ENCODE results near the gene ZNF274. TPM values are rescaled to one million over a fixed set of nuclear protein-coding genes. Genes with fewer than 3 reads are reported as not detected.
A peak's percentile ranks its signal among the peaks of the same experiment; 100 is the strongest.

ZNF274 gene
- total RNA-seq, 2 donors from 2014 or later = 26.4 to 32.6 TPM

DNA sequence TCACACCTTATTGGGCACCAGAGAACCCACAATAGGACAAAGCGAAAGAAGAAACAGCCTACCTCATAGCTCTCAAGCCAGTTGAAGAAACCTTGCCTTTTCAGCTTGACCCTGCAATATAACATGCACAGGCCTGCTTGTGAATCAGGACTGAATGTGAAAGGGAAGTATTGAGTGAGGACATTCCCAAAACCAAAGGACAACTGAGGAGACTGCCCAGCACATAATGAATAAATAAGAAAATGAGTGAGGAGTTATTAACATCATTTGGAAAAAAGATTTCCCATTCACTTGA, 30.2 kb downstream of the ZNF274 start:
- ATAC-seq (ENCODE audit: insufficient number of reproducible peaks, low FRiP score, low read depth) = no peak
- peaks cover 100% of the 10 kb centered on the region for H3K9me3 ChIP-seq
- H3K4me3 ChIP-seq = no peak overlapping the region
- no peak overlapping the region for H3K27ac ChIP-seq
- peaks cover 51% of the 10 kb centered on the region for H3K36me3 ChIP-seq
- H3K27me3 ChIP-seq (replicated peaks; ENCODE audit: insufficient read depth) = no peaks in the 10 kb centered on the region
- TF ChIP-seq, protein P1, sequence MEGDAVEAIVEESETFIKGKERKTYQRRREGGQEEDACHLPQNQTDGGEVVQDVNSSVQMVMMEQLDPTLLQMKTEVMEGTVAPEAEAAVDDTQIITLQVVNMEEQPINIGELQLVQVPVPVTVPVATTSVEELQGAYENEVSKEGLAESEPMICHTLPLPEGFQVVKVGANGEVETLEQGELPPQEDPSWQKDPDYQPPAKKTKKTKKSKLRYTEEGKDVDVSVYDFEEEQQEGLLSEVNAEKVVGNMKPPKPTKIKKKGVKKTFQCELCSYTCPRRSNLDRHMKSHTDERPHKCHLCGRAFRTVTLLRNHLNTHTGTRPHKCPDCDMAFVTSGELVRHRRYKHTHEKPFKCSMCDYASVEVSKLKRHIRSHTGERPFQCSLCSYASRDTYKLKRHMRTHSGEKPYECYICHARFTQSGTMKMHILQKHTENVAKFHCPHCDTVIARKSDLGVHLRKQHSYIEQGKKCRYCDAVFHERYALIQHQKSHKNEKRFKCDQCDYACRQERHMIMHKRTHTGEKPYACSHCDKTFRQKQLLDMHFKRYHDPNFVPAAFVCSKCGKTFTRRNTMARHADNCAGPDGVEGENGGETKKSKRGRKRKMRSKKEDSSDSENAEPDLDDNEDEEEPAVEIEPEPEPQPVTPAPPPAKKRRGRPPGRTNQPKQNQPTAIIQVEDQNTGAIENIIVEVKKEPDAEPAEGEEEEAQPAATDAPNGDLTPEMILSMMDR (IDR thresholded peaks at IDR 0.05) = no peak
- no peak for DNase-seq (ENCODE audit: low spot score)
- H3K4me1 ChIP-seq (ENCODE audit: control insufficient read depth in 1 of 2, low read depth in 2 of 2) = no peaks in the 10 kb centered on the region

DNA sequence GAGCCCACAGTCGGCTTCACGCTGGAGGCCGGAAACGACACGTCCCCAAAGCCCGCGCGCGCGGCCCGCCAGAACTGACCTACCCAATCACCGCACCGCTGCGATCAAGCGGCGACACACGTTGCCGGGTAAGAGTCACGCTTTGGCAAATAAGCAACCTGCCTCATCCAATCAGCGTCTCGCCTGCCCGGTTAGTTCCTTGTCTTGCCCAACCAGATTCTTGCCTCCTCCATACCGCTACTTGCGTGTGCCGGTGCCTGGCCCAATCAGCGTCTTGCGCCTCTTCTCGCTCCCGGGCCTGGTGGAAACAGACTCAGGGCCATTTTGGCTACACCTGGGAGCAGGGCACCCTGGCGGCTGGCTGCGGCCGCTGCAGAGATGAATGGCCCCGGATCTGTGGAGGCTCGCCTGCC, 34.2 kb downstream of the ZNF274 start:
- Histone ChIP-seq H3K36me3 (peaks cover 11% of the 10 kb centered on the region), H3K9me3 (peaks cover 75% of the 10 kb centered on the region), H3K27me3 (replicated peaks; ENCODE audit: insufficient read depth) (no peaks in the 10 kb centered on the region), H3K4me3 (no peak overlapping the region), H3K27ac (no peak overlapping the region), H3K4me1 (ENCODE audit: control insufficient read depth in 1 of 2, low read depth in 2 of 2) (no peaks in the 10 kb centered on the region)
- DNase-seq (ENCODE audit: low spot score) (no peak), ATAC-seq (ENCODE audit: insufficient number of reproducible peaks, low FRiP score, low read depth) (no peak)
- TF ChIP-seq, protein P1 (IDR thresholded peaks at IDR 0.05) = no peak

DNA sequence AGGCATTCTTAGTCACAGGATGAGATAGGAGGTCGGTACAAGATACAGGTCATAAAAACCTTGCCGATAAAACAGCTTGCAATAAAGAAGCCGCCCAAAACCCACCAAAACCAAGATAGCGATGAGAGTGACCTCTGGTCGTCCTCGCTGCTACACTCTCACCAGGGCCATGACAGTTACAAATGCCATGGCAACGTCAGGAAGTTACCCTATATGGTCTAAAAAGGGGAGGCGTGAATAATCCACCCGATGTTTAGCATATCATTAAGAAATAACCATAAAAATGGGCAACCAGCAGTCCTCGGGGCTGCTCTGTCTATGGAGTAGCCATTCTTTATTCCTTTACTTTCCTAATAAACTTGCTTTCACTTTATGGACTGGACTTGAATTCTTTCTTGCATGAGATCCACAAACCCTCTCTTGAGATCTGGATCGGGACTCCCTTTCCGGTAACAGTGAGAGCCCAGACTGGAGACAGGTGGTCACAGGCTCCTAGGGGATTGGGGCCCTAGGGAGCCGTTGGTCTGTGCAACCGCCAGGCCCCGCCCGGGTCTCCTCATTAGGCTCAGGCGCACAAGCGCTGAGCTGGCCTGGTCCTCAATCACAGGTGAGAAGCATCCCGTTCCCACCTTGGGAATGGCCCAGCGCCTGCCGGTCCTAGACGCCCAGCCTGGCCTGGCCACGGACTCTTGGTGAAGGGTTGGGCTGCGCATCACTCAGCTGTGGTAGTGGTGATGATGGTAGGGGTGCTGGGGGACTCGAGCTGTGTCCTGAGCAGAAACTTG, 34.9 kb downstream of the ZNF274 start:
- Histone ChIP-seq H3K27ac (no peak overlapping the region), H3K4me3 (no peak overlapping the region), H3K36me3 (peaks cover 4% of the 10 kb centered on the region), H3K27me3 (replicated peaks; ENCODE audit: insufficient read depth) (no peaks in the 10 kb centered on the region), H3K9me3 (peaks cover 69% of the 10 kb centered on the region), H3K4me1 (ENCODE audit: control insufficient read depth in 1 of 2, low read depth in 2 of 2) (no peaks in the 10 kb centered on the region)
- ATAC-seq (ENCODE audit: insufficient number of reproducible peaks, low FRiP score, low read depth) = no peak
- TF ChIP-seq, protein P1 (IDR thresholded peaks at IDR 0.05) = no peak
- no peak for DNase-seq (ENCODE audit: low spot score)

DNA sequence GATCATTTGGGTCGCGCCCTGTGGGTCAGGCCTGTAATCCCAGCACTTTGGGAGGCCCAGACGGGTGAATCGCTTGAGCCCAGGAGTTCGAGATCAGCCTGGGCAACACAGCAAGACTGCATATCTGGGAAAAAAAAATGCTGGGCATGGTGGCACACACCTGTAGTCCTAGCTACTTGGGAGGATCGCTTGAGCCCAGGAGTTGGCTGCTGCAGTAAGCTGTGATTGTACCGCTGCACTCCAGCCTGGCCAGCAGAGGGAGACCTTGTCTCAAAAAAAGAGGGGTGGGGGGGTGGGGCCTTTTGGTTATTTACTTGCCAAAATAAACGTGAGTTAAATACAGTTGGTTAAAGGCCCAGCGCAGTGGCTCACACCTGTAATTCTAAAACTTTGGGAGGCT, 36.0 kb downstream of the ZNF274 start:
- TF ChIP-seq, protein P1 (IDR thresholded peaks at IDR 0.05) = no peak
- no peak overlapping the region for H3K27ac ChIP-seq
- no peaks in the 10 kb centered on the region for H3K27me3 ChIP-seq (replicated peaks; ENCODE audit: insufficient read depth)
- H3K36me3 ChIP-seq = no peaks in the 10 kb centered on the region
- H3K4me1 ChIP-seq (ENCODE audit: control insufficient read depth in 1 of 2, low read depth in 2 of 2) = no peaks in the 10 kb centered on the region
- DNase-seq (ENCODE audit: low spot score) (no peak), ATAC-seq (ENCODE audit: insufficient number of reproducible peaks, low FRiP score, low read depth) (no peak)
- peaks cover 58% of the 10 kb centered on the region for H3K9me3 ChIP-seq
- H3K4me3 ChIP-seq = no peak overlapping the region

DNA sequence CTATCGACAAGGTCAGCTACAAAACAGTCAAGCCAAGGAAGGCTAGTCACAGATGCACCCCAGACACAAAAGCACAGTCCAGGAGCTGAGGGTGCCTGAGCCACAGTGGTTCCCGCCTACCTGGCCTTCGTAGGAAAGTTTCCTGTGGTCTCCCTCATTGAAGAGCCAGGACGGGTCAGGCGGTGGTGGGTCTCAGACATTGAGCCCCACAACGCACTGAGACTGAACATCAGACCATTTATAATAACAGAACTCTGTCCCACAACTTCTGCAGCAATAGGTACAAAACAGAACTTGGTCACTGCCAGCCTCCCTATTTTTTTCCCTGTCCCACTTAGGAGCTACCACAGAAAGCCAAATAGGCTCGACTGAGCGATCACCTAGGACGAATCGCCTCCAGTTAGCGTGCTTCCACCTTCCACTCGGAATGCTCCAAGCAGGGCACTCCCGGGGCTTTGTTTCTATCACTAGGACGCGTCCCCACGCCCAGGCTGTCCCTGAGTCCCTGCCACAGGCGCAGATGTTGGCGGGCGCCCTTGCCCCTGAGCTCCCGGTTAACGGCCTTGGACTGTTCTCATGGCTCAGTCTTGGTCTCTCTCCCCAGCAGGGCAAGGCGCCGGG, 45.2 kb downstream of the ZNF274 start:
- Histone ChIP-seq H3K4me3 (peak overlapping the region; percentile 71), H3K27me3 (replicated peaks; ENCODE audit: insufficient read depth) (no peaks in the 10 kb centered on the region), H3K4me1 (ENCODE audit: control insufficient read depth in 1 of 2, low read depth in 2 of 2) (peaks cover 9% of the 10 kb centered on the region in 2 donors), H3K27ac (peak overlapping the region; percentile 5 to 51), H3K36me3 (peaks cover 16% of the 10 kb centered on the region), H3K9me3 (no peaks in the 10 kb centered on the region)
- DNase-seq (ENCODE audit: low spot score) (no peak), ATAC-seq (ENCODE audit: insufficient number of reproducible peaks, low FRiP score, low read depth) (no peak)
- TF ChIP-seq, protein P1 (IDR thresholded peaks at IDR 0.05) = no peak
